ENCODE data around the gene LRCH1. TPM values are rescaled to one million over a fixed set of nuclear protein-coding genes. Genes with fewer than 3 reads are reported as not detected.

The LRCH1 gene
- total RNA-seq, 1 experiment from 2014 or later: 3.2 TPM

DNA sequence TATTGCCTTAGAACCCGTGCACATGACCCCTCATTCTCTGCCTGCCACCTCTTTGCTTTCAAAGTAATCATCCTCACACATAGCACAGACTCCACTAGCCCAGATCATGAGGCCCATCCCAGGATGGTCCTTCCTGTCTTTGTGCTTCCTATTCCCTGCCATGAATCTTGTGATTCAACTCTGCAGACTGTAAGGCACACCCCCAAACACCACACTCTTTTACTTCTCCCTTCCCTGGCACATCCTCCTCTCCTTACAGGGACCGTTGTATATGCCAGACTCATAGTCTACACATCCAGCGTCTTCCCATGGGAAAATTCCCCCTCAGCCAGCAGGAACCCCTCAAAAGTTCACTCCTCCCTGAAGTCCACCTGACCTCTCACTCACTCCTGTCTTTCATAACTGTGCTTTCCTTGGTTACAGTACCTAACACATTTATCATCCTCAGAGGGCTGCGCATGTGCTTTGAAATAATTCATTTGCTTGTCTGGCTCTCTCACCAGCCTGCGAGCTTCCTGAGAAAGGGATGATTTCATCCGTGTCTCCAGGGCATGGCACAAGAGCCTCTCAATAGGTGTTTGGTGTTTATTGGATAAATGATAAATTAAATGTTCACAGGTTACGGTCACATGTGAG, 26.8 kb upstream of the LRCH1 start:
- no peak for DNase-seq
- Histone ChIP-seq H3K36me3 (replicated peaks; ENCODE audit: control insufficient read depth, insufficient read depth, low read length) (no peaks in the 10 kb centered on the region), H3K4me3 (ENCODE audit: insufficient read depth, low read depth, low read length) (no peak overlapping the region), H3K27me3 (ENCODE audit: control insufficient read depth, insufficient read depth, low read length) (no peaks in the 10 kb centered on the region)

DNA sequence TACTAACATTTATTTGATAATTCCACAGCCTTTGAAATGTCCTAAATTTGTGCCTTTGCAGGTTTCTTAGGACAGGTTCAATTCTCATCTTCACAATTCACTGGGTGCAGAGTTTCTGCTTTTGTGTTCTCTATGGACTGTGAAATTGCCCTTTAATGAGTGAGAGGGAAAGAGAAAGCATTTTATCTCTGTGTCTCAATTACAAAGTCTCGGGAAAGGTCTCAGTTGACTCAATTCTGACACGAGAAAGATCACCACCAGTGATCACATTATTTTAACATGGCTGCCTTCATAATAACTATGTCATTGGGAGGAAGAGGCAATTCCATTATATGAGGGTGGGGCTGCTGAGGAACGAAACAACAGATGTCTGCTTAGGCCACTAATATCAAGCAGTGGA, 26.2 kb upstream of the LRCH1 start:
- no peak for DNase-seq
- Histone ChIP-seq H3K36me3 (replicated peaks; ENCODE audit: control insufficient read depth, insufficient read depth, low read length) (no peaks in the 10 kb centered on the region), H3K4me3 (ENCODE audit: insufficient read depth, low read depth, low read length) (no peak overlapping the region), H3K27me3 (ENCODE audit: control insufficient read depth, insufficient read depth, low read length) (no peaks in the 10 kb centered on the region)

DNA sequence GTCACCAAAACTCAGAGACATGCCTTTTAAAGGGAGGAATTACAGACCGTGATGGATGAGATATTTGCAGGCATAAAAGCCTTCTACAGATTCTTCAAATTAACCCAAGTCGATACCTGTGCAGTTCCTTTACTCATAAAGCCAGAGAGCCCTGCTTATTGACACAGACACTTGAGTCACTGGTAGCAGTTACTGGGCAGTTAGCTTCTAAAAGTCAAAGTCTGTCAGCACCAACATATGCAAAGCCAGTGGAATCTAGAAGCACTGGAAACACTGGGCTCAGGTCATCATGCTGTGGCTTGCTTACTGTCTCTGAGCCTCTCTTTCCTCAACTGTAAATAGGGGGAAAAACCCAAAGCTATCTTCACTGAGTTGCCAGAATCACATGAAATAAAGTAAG, 25.7 kb upstream of the LRCH1 start:
- Histone ChIP-seq H3K4me3 (ENCODE audit: insufficient read depth, low read depth, low read length) (no peak overlapping the region), H3K27me3 (ENCODE audit: control insufficient read depth, insufficient read depth, low read length) (no peaks in the 10 kb centered on the region), H3K36me3 (replicated peaks; ENCODE audit: control insufficient read depth, insufficient read depth, low read length) (no peaks in the 10 kb centered on the region)
- no peak for DNase-seq

DNA sequence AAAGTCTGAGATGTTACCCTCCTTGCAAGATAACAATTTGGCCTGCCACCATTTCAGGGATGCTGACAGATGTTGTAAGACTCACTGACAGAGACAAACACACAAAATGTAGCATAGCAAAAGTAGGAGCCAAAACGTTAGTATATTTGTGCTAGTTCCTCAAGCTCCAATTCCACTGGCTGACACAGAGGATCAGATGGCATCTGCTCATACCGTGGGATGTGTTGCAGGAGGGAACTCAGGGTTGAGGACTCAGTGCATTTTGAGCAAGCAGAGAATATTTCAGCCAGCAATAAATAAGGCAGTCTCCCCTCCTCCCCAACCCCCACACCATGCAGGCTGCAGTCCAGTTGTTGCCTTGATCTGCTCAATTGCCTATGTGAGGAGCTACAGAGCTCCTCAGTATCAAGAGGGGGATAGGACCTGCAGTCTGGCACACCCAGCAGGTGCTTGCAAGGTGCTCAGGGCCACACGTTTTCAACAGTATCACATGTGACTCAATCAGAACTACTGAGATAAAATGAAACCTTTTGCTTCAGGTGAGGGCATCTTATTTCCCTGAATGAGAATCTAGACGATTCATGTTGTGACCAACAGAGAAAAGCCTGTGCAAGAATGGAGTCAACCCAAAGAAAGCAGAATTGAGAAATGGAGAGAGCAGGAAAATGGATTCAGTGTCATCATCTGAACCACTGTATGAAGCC, 23.6 kb upstream of the LRCH1 start:
- no peak overlapping the region for H3K4me3 ChIP-seq (ENCODE audit: insufficient read depth, low read depth, low read length)
- H3K36me3 ChIP-seq (replicated peaks; ENCODE audit: control insufficient read depth, insufficient read depth, low read length): no peaks in the 10 kb centered on the region
- no peaks in the 10 kb centered on the region for H3K27me3 ChIP-seq (ENCODE audit: control insufficient read depth, insufficient read depth, low read length)
- DNase-seq: no peak

DNA sequence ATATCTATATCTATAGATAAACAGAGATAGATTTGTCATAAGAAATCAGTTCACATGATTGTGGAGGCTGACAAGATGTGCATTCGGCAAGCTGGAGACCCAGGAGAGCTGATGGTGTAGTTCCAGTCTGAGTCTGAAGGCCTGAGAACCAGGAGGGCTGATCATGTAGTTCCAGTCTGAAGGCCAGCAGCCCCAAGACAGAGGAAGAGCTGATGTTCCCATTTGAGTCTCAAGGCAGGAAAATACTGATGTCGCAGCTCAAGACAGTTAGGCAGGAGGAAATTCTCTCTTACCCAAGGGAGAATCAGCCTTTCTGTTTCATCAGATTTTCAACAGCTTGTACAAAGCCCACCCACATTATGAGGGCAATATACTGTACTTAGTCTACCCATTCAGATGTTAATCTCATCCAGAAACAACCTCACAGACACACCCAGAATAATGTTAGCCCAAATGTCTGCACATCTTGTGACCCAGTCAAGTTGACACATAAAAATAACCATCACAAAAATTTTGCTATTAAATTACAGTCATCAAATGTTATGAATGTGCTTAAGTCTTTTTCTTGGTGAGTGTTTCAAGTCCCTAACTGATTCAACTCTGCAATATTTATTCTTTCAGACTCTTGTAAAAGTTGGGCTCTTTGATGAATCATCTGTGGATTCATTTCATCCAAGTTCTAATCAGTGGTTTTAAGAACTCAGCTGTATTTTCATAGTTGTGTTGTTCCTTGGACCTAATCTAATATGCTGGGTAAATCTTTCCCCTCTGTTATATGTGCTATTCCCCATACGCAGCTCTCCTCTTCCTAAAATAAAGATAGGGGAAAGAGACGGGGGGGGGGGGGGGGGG, 22.7 kb upstream of the LRCH1 start:
- DNase-seq: no peak
- no peaks in the 10 kb centered on the region for H3K27me3 ChIP-seq (ENCODE audit: control insufficient read depth, insufficient read depth, low read length)
- H3K4me3 ChIP-seq (ENCODE audit: insufficient read depth, low read depth, low read length): no peak overlapping the region
- H3K36me3 ChIP-seq (replicated peaks; ENCODE audit: control insufficient read depth, insufficient read depth, low read length): no peaks in the 10 kb centered on the region

DNA sequence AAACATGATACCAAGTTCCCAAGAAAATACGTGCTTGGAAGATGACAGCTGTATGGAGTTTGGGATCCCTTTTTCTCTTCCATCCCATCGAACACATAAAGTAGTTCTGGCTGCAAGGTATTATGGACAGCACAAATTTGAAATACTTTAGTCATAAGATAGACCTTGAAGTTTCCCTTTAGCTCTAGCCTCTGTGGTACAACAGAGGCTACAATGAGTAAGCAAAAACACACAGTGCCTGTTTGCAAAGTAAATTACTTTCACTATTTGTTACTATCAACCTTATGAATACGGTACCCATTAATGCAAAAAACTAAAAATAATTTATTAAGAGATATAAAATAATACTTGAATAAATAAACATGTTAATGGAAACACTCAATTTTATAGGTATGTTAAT, 21.0 kb upstream of the LRCH1 start:
- no peak for DNase-seq
- H3K27me3 ChIP-seq (ENCODE audit: control insufficient read depth, insufficient read depth, low read length): no peaks in the 10 kb centered on the region
- no peak overlapping the region for H3K4me3 ChIP-seq (ENCODE audit: insufficient read depth, low read depth, low read length)
- H3K36me3 ChIP-seq (replicated peaks; ENCODE audit: control insufficient read depth, insufficient read depth, low read length): no peaks in the 10 kb centered on the region

DNA sequence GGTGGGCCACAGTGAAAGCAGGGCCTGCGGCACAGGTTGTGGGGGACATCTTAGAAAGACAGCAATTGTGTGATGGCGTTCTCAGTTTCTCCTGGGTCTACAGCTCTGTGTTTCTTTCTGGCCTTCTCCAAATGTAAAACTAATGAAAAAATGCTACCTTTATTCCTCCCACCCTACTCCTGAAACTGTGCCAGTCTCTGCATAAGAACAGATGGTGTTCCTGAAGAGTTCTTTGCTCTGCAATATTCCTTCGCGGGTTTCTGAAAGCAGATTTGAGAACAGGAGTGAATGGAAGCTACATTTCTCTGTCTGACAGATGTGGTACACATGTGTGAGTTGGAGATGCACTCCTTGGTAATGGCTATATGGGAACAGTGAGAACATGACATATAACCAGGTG, 18.0 kb upstream of the LRCH1 start:
- no peak overlapping the region for H3K4me3 ChIP-seq (ENCODE audit: insufficient read depth, low read depth, low read length)
- no peak for DNase-seq
- H3K27me3 ChIP-seq (ENCODE audit: control insufficient read depth, insufficient read depth, low read length): no peaks in the 10 kb centered on the region
- no peaks in the 10 kb centered on the region for H3K36me3 ChIP-seq (replicated peaks; ENCODE audit: control insufficient read depth, insufficient read depth, low read length)

DNA sequence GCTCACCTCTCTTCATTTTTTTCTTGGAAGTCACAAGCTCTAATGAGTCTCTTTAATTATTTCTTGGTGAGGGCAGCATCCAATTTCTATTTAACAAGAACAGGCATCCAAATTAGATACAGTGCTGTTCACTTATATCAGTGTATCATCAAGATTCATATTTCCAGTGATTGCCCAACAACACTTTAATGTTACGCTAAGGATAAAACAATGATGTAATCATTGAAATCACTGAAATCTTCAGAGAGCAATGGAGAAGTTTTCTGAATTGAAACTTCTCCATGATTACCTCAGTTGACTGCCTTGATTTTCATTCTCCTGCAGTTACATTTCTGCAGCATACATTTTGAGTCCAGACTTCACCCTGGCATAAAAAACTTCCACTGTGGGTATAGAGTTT, 17.1 kb upstream of the LRCH1 start:
- no peak for DNase-seq
- Histone ChIP-seq H3K4me3 (ENCODE audit: insufficient read depth, low read depth, low read length) (no peak overlapping the region), H3K36me3 (replicated peaks; ENCODE audit: control insufficient read depth, insufficient read depth, low read length) (no peaks in the 10 kb centered on the region), H3K27me3 (ENCODE audit: control insufficient read depth, insufficient read depth, low read length) (no peaks in the 10 kb centered on the region)

DNA sequence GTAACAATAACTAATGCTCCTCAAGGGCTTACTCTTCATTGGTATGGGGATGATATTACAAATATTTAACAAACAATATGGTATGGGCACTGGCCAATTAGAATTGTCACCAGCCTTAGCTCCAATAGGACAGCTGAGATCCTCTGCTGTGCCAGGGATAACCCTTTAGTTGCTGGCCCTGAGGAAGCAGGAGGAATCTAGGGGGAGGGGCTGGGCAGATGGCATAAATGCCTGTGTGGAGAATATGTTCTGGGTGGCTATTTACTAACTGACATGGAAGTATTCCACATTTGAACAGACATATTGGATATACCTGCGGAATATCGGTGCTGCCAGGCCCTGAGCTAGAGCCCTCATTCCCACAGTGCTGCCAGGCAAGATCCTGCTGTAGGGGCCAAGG, 16.6 kb upstream of the LRCH1 start:
- H3K36me3 ChIP-seq (replicated peaks; ENCODE audit: control insufficient read depth, insufficient read depth, low read length): no peaks in the 10 kb centered on the region
- no peaks in the 10 kb centered on the region for H3K27me3 ChIP-seq (ENCODE audit: control insufficient read depth, insufficient read depth, low read length)
- no peak overlapping the region for H3K4me3 ChIP-seq (ENCODE audit: insufficient read depth, low read depth, low read length)
- no peak for DNase-seq

DNA sequence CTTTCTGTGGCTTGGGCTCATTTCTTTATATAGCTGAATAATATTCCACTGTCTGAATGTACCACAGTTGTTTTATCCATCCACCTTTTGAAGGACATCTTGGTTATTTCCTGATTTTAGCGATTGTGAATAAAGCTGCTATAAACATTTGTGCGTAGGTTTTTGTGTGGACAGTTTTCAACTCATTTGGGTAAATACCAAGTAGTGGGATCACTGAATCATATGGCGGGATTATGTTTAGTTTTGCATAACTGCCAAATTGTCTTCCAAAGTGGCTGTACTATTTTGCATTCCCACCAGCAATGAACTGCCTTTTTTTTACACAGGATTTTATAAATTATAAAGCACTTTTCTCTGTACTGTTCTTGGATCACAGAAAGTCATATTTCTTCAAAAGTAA, 13.7 kb upstream of the LRCH1 start:
- H3K36me3 ChIP-seq (replicated peaks; ENCODE audit: control insufficient read depth, insufficient read depth, low read length): no peaks in the 10 kb centered on the region
- no peaks in the 10 kb centered on the region for H3K27me3 ChIP-seq (ENCODE audit: control insufficient read depth, insufficient read depth, low read length)
- no peak for DNase-seq
- no peak overlapping the region for H3K4me3 ChIP-seq (ENCODE audit: insufficient read depth, low read depth, low read length)

DNA sequence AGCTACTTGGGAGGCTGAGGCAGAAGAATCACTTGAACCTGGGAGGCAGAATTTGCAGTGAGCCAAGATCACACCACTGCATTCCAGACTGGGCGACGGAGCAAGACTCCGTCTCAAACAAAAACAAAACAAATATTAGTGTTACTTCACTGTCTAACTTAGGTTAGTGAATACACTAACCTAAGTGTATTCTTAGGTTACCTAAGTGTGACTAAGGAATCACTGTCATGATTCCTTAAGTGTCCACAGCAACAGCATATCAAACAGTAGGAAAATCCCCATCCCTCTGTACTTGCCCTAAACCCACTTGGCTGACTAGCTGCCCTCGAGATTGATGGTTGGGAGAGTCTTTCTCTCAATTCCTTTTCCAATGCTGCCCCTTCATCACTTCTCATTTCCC, 11.8 kb upstream of the LRCH1 start:
- no peak for DNase-seq
- no peaks in the 10 kb centered on the region for H3K27me3 ChIP-seq (ENCODE audit: control insufficient read depth, insufficient read depth, low read length)
- H3K36me3 ChIP-seq (replicated peaks; ENCODE audit: control insufficient read depth, insufficient read depth, low read length): no peaks in the 10 kb centered on the region

DNA sequence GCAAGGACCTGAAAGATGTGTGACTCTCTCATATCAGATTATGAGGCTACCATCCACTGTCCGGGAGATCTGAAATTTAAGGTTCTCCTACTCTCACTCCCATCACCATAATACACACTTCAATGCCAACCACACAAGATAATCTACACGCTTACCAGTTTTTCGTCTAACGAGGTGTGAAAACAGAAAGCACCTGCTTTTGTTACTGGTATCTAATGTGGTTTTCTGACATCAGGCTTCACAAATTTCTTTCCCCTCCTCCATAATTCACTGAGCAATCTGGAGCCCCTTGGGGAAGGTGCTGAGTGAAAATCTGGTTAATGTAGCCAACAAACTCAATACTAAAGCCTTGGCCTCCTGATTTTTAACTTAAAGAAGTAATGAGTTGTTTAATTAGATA, 10.1 kb upstream of the LRCH1 start:
- H3K27me3 ChIP-seq (ENCODE audit: control insufficient read depth, insufficient read depth, low read length): no peaks in the 10 kb centered on the region
- H3K36me3 ChIP-seq (replicated peaks; ENCODE audit: control insufficient read depth, insufficient read depth, low read length): no peaks in the 10 kb centered on the region
- H3K4me3 ChIP-seq (ENCODE audit: insufficient read depth, low read depth, low read length): no peak overlapping the region
- DNase-seq: no peak

More for the DNA sequence above, 11.8 kb upstream of the LRCH1 start:
- H3K4me3 ChIP-seq (ENCODE audit: insufficient read depth, low read depth, low read length): no peak overlapping the region

DNA sequence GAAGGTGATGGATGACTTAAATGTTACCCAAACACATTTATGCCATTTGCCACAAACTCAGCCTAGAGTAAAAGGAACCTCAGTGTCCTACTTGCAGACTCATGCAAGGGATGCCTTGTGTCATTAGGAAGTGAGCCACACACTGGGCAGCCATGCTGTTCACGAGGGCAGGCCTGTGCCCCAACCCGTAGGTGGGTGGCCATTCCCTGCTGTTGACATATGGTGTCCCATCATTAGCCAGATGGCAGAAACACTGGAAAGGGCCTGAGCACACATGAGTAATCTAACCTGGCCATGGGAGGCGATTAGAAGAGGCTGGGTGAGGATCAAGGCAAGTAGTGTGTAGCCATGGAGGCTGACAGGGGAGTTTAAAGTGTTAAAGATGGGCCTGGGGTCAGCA, 9.7 kb upstream of the LRCH1 start:
- Histone ChIP-seq H3K36me3 (replicated peaks; ENCODE audit: control insufficient read depth, insufficient read depth, low read length) (no peaks in the 10 kb centered on the region), H3K4me3 (ENCODE audit: insufficient read depth, low read depth, low read length) (no peak overlapping the region), H3K27me3 (ENCODE audit: control insufficient read depth, insufficient read depth, low read length) (no peaks in the 10 kb centered on the region)
- DNase-seq: no peak

DNA sequence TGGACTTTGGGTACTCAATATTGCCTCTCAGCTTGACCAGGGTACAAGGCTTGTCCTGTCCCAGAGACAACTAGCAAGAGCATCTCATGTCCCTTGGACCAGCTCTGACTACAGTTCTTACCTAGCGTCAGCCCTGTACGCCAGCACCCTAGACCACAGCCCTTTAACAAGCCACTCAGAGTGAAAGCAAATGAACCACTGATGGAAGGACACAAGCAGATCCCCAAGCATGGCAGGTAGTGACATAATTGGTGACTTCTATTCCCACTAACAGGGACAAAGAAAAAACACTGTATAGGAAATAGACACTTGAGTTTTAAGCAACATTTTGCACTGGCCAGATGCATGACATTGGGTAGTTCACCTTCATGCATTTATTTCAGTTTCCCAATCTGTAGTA, 8.8 kb upstream of the LRCH1 start:
- no peak overlapping the region for H3K4me3 ChIP-seq (ENCODE audit: insufficient read depth, low read depth, low read length)
- H3K27me3 ChIP-seq (ENCODE audit: control insufficient read depth, insufficient read depth, low read length): no peaks in the 10 kb centered on the region
- no peaks in the 10 kb centered on the region for H3K36me3 ChIP-seq (replicated peaks; ENCODE audit: control insufficient read depth, insufficient read depth, low read length)
- DNase-seq: no peak

DNA sequence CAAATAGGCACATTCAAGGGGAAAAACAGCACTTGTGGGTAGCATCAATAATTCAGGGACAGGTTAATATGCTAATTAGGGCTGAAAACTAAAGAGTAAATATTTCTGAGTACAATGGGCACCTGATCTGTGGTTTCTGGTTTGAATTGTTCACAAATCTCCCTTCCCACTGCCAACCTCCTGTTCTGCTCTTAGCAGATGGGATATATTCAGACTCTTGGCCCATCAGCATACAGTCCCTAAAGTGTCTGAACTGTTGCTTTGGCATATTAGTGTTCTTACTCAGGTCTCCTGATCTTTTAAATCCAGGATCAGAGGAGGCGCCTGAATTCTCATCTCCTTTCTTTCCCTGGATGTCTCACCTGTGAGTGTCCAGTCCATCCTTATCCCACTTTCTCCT, 8.2 kb upstream of the LRCH1 start:
- H3K27me3 ChIP-seq (ENCODE audit: control insufficient read depth, insufficient read depth, low read length): no peaks in the 10 kb centered on the region
- H3K36me3 ChIP-seq (replicated peaks; ENCODE audit: control insufficient read depth, insufficient read depth, low read length): no peaks in the 10 kb centered on the region
- no peak for DNase-seq
- no peak overlapping the region for H3K4me3 ChIP-seq (ENCODE audit: insufficient read depth, low read depth, low read length)

All from H7 (cell line).